Endothelial cell of umbilical vein (primary cell): ENCODE measurements around the gene RNMT. TPM values are rescaled to one million over a fixed set of nuclear protein-coding genes. Genes with fewer than 3 reads are reported as not detected.

Source experiments
- BruUV-seq: library from RNA; stranded (reverse); fragments of 400-500 nt; replicated peaks from 2 replicates; lab custom pipeline; 2021; lab: Mats Ljungman, UMichigan
- CTCF ChIA-PET: fragments of 300-600, 350-600 bp; sonication (Branson Sonifier 250); formaldehyde crosslinking; loops from one replicate; lab custom pipeline; 2021; ENCODE audit warnings: antibody characterized with exemption, inconsistent platforms; lab: Charles Lee
- POLR2A ChIA-PET: fragments of 300-600, 350-600 bp; sonication (Branson Sonifier 250); formaldehyde crosslinking; loops from one replicate; lab custom pipeline; 2021; ENCODE audit warnings: antibody characterized with exemption, inconsistent platforms; lab: Charles Lee
- DNase-seq: peaks from one replicate; pipeline ENCODE4 v3.0.0-alpha.2; 2011; ENCODE audit warnings: low read depth, low spot score
- FAIRE-seq: peaks from 2 replicates; lab custom pipeline; 2011; peaks lifted over from hg19 to GRCh38; lab: Jason Lieb, UNC
- H2AFZ ChIP-seq: 2 replicates; pipeline ENCODE4 v1.6.0; 2012; ENCODE audit warnings: low read depth, low read length, control low read depth, inconsistent platforms
- H3K27ac ChIP-seq: 2 replicates; pipeline ENCODE4 v1.5.1; 2011; ENCODE audit warnings: low read depth, mild to moderate bottlenecking, control low read depth, low read length, moderate library complexity; ENCODE audit not compliant: insufficient read depth
- H3K27me3 ChIP-seq, 2 experiments: 2 replicates each; pipeline versions ENCODE4 v1.6.0 to v1.6.1; 2011; ENCODE audit warnings: low read length in 2 of 2, mixed read lengths in 1 of 2; ENCODE audit not compliant: control insufficient read depth in 2 of 2, insufficient read depth in 2 of 2
- H3K36me3 ChIP-seq, 2 experiments: 2 replicates in 1 of 2; 3 replicates in 1 of 2; pipeline ENCODE4 v1.5.1; 2011; ENCODE audit warnings: low read length in 2 of 2, mild to moderate bottlenecking in 1 of 2, moderate library complexity in 1 of 2; ENCODE audit not compliant: control insufficient read depth in 2 of 2, insufficient read depth in 2 of 2; ENCODE audit errors: extremely low read depth in 1 of 2
- H3K4me1 ChIP-seq: 3 replicates; pipeline ENCODE4 v1.5.1; 2011; ENCODE audit warnings: mild to moderate bottlenecking, low read length; ENCODE audit not compliant: control insufficient read depth, insufficient read depth; ENCODE audit errors: extremely low read depth
- H3K4me2 ChIP-seq: 2 replicates; pipeline ENCODE4 v1.6.1; 2011; ENCODE audit warnings: low read length, control low read depth, mixed read lengths; ENCODE audit not compliant: insufficient read depth
- H3K4me3 ChIP-seq, 3 experiments: fragments of 200-600 bp in 1 of 3; sonication (generic), shearing (Covaris generic) in 1 of 3; replicated peaks in 1 of 3; 2 replicates each; pipeline ENCODE4 v1.5.1; 2011 to 2016; ENCODE audit warnings: control low read depth in 3 of 3, low read length in 3 of 3, mild to moderate bottlenecking in 2 of 3, inconsistent platforms in 1 of 3, low read depth in 1 of 3, moderate library complexity in 1 of 3; ENCODE audit not compliant: insufficient read depth in 1 of 3
- H3K79me2 ChIP-seq: 2 replicates; pipeline ENCODE4 v1.6.0; 2012; ENCODE audit warnings: low read length, inconsistent platforms; ENCODE audit not compliant: control insufficient read depth, insufficient read depth
- H3K9ac ChIP-seq: replicated peaks from 2 replicates; pipeline ENCODE3; 2011; ENCODE audit warnings: low read length, control low read depth; ENCODE audit not compliant: insufficient read depth; ENCODE audit errors: extremely low read depth
- H3K9me1 ChIP-seq: replicated peaks from 3 replicates; pipeline ENCODE4 v1.6.0; 2011; ENCODE audit warnings: mild to moderate bottlenecking, low read length; ENCODE audit not compliant: control insufficient read depth, insufficient read depth; ENCODE audit errors: extremely low read depth
- H3K9me3 ChIP-seq: replicated peaks from 2 replicates; pipeline ENCODE4 v1.5.1; 2012; ENCODE audit warnings: low read length, inconsistent platforms; ENCODE audit not compliant: control insufficient read depth, insufficient read depth
- H4K20me1 ChIP-seq: replicated peaks from 2 replicates; pipeline ENCODE3; 2011; ENCODE audit warnings: mild to moderate bottlenecking, low read length; ENCODE audit not compliant: control insufficient read depth, insufficient read depth; ENCODE audit errors: extremely low read depth
- CTCF ChIP-seq, 2 donors: IDR thresholded peaks; 1 replicate in 1 of 2; 2 replicates in 1 of 2; pipeline ENCODE4 v1.5.1; 2011; ENCODE audit warnings: low read length in 2 of 2, mild to moderate bottlenecking in 2 of 2, moderate library complexity in 2 of 2, control low read depth in 1 of 2, inconsistent platforms in 1 of 2, low read depth in 1 of 2; ENCODE audit not compliant: insufficient read depth in 1 of 2; ENCODE audit errors: extremely low read depth in 1 of 2
- EZH2 ChIP-seq: IDR thresholded peaks from 2 replicates; pipeline ENCODE4 v1.6.1; 2012; ENCODE audit warnings: borderline replicate concordance, low read depth, mild to moderate bottlenecking, moderate library complexity, low read length, inconsistent platforms; ENCODE audit not compliant: severe bottlenecking
- FOS ChIP-seq: IDR thresholded peaks from 2 replicates; pipeline ENCODE4 v1.6.1; 2011; ENCODE audit warnings: mild to moderate bottlenecking, low read length, moderate library complexity, borderline replicate concordance; ENCODE audit not compliant: insufficient read depth
- GATA2 ChIP-seq: IDR thresholded peaks from 2 replicates; pipeline ENCODE4 v1.7.0; 2011; ENCODE audit warnings: low read depth, mild to moderate bottlenecking, moderate library complexity, mixed read lengths, low read length; ENCODE audit not compliant: insufficient read length, insufficient read depth
- JUN ChIP-seq: IDR thresholded peaks from 2 replicates; pipeline ENCODE4 v1.6.1; 2011; ENCODE audit warnings: borderline replicate concordance, low read depth; ENCODE audit not compliant: insufficient read length, insufficient read depth
- MAX ChIP-seq: IDR thresholded peaks from 2 replicates; pipeline ENCODE4 v1.6.1; 2011; ENCODE audit not compliant: insufficient read depth, insufficient read length
- MYC ChIP-seq: IDR thresholded peaks from one replicate; pipeline ENCODE4 v1.6.1; 2011; ENCODE audit warnings: mild to moderate bottlenecking, low read depth, low read length
- POLR2A ChIP-seq: IDR thresholded peaks from 2 replicates; pipeline ENCODE4 v1.6.1; 2012; ENCODE audit warnings: low read depth, mild to moderate bottlenecking, control low read depth, low read length
- POLR2AphosphoS5 ChIP-seq: IDR thresholded peaks from 2 replicates; pipeline ENCODE4 v1.6.1; 2012; ENCODE audit warnings: low read depth, mild to moderate bottlenecking, control low read depth, low read length, moderate library complexity; ENCODE audit not compliant: insufficient read depth
- dilution Hi-C: fragments of 300-500 bp; cut with MboI; formaldehyde crosslinking; loops from one replicate; pipeline ENCODE4 v1.15.0; 2019; ENCODE audit warnings: low sequenced_read_pairs; ENCODE audit not compliant: extremely low pct_ligation_motif_present
- intact Hi-C: fragments of 100-400 bp; cut with micrococcal nuclease; formaldehyde crosslinking; loops from one replicate; pipeline ENCODE4 v1.10.0; 2022
- polyA plus RNA-seq, 4 experiments: library from polyadenylated mRNA; depleted of rRNA in 3 of 4; stranded (reverse) in 3 of 4; unstranded in 1 of 4; fragments of >200 nt; gene quantifications; 2 replicates each; pipeline versions ENCODE4 v1.2.1 to v1.2.3, GENCODE V29; 2011 to 2012; ENCODE audit warnings: missing spikeins in 1 of 4
- total RNA-seq: library from RNA; stranded (reverse); gene quantifications from 2 replicates; pipeline ENCODE4 v1.2.3, GENCODE V29; 2021

Gene RNMT
- total and polyA plus RNA-seq, 2 donors (not counting 3 experiments of a cell fraction or from before 2014, with no cell fraction given): 9.8 to 29.5 TPM

DNA sequence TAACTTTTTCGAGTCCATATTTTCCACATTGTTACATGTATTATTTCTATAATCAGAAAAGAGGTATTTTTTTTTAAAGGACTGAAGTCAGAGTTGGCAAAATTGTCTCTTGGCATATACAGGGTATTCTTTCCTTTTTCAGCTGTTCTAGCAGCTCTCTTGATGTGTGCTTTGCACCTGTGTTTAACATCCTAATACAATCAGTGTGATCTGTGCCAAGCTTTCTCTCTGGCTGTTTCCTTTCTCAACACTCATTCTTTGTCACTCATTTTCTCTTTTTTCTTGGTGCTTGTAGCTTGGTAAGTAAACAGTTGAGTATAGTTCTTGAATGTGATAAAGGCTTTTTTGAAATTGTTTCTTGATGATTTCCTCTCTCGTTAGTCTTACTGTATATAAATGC, 9.2 kb downstream of the RNMT start:
- intact Hi-C loops: no loop called here
- no peaks in the 10 kb centered on the region for H3K27me3 ChIP-seq
- no peaks in the 10 kb centered on the region for H4K20me1 ChIP-seq
- no peak overlapping the region for H2AFZ ChIP-seq
- peaks cover under 1% of the 10 kb centered on the region for H3K79me2 ChIP-seq
- FAIRE-seq (peak; percentile 28), DNase-seq (peak; percentile 37)
- H3K4me2 ChIP-seq: no peak overlapping the region
- no peak overlapping the region for H3K4me3 ChIP-seq
- H3K4me1 ChIP-seq: no peaks in the 10 kb centered on the region
- TF ChIP-seq JUN (no peak), CTCF (IDR thresholded peaks at IDR 0.05; ENCODE audit: extremely low read depth in 1 of 2, insufficient read depth in 1 of 2, low read depth in 1 of 2, low read length in 2 of 2) (no peak), POLR2AphosphoS5 (no peak), MAX (no peak), GATA2 (no peak), MYC (no peak), FOS (no peak), POLR2A (no peak), EZH2 (no peak)
- POLR2A ChIA-PET: interaction anchor here (0.8 kb wide), 1 partner anchor 9 kb away, joined by 3 read pairs; no protein-coding TSS in a partner anchor
- BruUV-seq: no TSS peak
- dilution Hi-C loops: no loop called here
- CTCF ChIA-PET: interaction anchor here (1.2 to 1.5 kb wide), 2 partner anchors 8 to 14 kb away, joined by 3 to 5 read pairs; no protein-coding TSS in a partner anchor
- H3K36me3 ChIP-seq: peaks cover 2 to 8% of the 10 kb centered on the region in 2 experiments
- no peaks in the 10 kb centered on the region for H3K9me1 ChIP-seq
- no peak overlapping the region for H3K27ac ChIP-seq
- no peaks in the 10 kb centered on the region for H3K9me3 ChIP-seq
- H3K9ac ChIP-seq: no peak overlapping the region
